Mucosa of descending colon (tissue), 3 donors: ENCODE measurements around the gene PIEZO2. TPM values are rescaled to one million over a fixed set of nuclear protein-coding genes. Genes with fewer than 3 reads are reported as not detected.

Experiments
- ATAC-seq: fragments of 200-7000 bp; cut with Tn5 transposase; one replicate; pipeline ENCODE4 v1.9.1; 2020; ENCODE audit warnings: mild to moderate bottlenecking, moderate library complexity
- DNase-seq, 3 donors: peaks; one replicate each; pipeline ENCODE4 v3.0.0-alpha.2; 2020
- H3K36me3 ChIP-seq: fragments of 200-600 bp; one replicate; pipeline ENCODE4 v1.8.0; 2021; ENCODE audit warnings: low read depth, mild to moderate bottlenecking
- H3K4me1 ChIP-seq: fragments of 200-600 bp; one replicate; pipeline ENCODE4 v1.8.0; 2021; ENCODE audit warnings: low read depth, mild to moderate bottlenecking
- H3K4me3 ChIP-seq: fragments of 200-600 bp; one replicate; pipeline ENCODE4 v1.8.0; 2021; ENCODE audit warnings: mild to moderate bottlenecking
- H3K9me3 ChIP-seq: fragments of 200-600 bp; one replicate; pipeline ENCODE4 v1.8.0; 2021; ENCODE audit warnings: mild to moderate bottlenecking
- intact Hi-C, 2 donors: fragments of 100-400 bp; cut with DNase I in 1 of 2; cut with micrococcal nuclease in 1 of 2; formaldehyde crosslinking; loops; one replicate each; pipeline versions ENCODE4 v1.11.0 to v1.11.1; 2022; cut with DNase I, micrococcal nuclease
- total RNA-seq, 3 donors: library from RNA; stranded (reverse); fragmentation: NEBNext Ultra II Directional in 2 of 3; extraction: Animal tissue kit (Norgen Biotek cat#: 25700) in 2 of 3; gene quantifications; one replicate each; pipeline versions ENCODE4 v1.2.1 to v1.2.4, GENCODE V29; 2021 to 2023
- TF ChIP-seq, protein P1 (sequence below): fragments of 200-600 bp; IDR thresholded peaks from one replicate; pipeline ENCODE4 v1.8.0; 2022; ENCODE audit warnings: antibody characterized with exemption, mild to moderate bottlenecking
- donor health status: DM: no; HTN: no; CAD: no; lungs with moderate emphysema.
- donor health status: DM: no; HTN: no; CAD: no.
- donor health status: DM: no; HTN: yes; CAD: no.

PIEZO2 gene
- total RNA-seq, 3 donors from 2014 or later = 1.0 to 18.9 (median 1.4) TPM

DNA sequence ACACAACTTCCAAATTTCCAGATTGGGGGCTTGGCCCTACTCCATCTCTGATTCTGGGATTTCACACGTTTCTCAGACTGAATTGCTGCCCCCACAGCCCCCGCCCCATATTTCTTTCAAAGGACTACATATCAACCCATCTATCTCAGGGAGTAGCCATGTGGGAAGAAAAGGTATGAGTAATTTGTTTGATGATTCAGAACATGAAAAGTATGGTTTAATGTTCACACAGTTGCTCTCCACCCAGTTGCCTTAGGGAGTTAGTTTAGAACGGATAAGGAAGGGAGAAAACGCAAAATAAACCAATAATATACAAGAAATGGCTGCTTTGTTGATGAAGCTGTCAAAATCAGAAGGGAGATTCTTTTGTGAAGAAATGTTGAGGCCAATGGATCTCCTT, 145.1 kb downstream of the PIEZO2 start:
- TF ChIP-seq, protein P1, sequence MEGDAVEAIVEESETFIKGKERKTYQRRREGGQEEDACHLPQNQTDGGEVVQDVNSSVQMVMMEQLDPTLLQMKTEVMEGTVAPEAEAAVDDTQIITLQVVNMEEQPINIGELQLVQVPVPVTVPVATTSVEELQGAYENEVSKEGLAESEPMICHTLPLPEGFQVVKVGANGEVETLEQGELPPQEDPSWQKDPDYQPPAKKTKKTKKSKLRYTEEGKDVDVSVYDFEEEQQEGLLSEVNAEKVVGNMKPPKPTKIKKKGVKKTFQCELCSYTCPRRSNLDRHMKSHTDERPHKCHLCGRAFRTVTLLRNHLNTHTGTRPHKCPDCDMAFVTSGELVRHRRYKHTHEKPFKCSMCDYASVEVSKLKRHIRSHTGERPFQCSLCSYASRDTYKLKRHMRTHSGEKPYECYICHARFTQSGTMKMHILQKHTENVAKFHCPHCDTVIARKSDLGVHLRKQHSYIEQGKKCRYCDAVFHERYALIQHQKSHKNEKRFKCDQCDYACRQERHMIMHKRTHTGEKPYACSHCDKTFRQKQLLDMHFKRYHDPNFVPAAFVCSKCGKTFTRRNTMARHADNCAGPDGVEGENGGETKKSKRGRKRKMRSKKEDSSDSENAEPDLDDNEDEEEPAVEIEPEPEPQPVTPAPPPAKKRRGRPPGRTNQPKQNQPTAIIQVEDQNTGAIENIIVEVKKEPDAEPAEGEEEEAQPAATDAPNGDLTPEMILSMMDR = no peak
- H3K9me3 ChIP-seq = no peaks in the 10 kb centered on the region
- intact Hi-C loops = no loop called here
- H3K4me1 ChIP-seq = no peaks in the 10 kb centered on the region
- ATAC-seq (no peak), DNase-seq (no peak)
- no peak overlapping the region for H3K4me3 ChIP-seq
- H3K36me3 ChIP-seq = no peaks in the 10 kb centered on the region

DNA sequence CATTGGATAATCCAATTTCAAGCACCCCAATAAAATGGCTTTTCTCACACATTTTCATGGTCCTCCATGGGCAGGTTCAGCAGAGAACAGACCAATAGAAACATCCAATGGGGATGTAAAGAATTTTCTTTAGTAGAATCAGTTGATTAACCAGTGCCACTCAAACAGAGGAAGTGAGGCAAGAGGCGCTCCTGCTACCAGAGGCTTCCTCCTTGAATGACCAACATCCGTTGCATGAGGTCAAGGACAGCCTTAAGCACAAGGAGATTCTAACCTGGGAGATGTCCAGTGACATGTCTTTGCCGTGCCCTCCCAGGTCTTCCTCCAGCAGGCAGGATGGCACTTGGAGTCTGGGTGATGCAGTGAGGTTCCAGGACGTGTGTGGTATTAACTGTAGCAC, 146.6 kb downstream of the PIEZO2 start:
- peaks cover 5% of the 10 kb centered on the region for H3K9me3 ChIP-seq

DNA sequence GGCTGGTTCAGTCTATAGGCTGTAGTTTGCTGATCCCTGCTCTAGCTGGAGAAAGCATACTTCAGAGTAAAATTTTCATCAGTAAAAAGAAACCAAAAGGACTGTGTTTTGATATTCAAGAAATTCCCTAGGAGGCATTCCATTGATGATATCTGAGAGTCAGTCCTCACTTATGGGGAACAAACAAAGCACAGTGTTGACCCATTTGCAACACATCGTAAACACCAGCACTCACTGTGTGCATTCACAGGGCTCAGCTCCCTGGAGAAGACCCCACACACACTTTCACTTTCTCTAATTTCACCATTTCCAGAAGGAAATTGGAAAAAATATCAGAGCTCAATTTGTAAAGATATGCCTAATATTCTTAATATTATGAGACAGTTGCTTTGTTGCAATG, 147.1 kb downstream of the PIEZO2 start:
- peaks cover 9% of the 10 kb centered on the region for H3K9me3 ChIP-seq
- no peak overlapping the region for H3K4me3 ChIP-seq
- DNase-seq = no peak
- ATAC-seq = no peak
- H3K4me1 ChIP-seq = no peaks in the 10 kb centered on the region
- no peaks in the 10 kb centered on the region for H3K36me3 ChIP-seq
- TF ChIP-seq, protein P1 = no peak
- intact Hi-C loops = no loop called here

More for the DNA sequence above, 146.6 kb downstream of the PIEZO2 start:
- intact Hi-C loops = no loop called here
- no peak for ATAC-seq
- no peaks in the 10 kb centered on the region for H3K4me1 ChIP-seq
- DNase-seq = no peak
- H3K4me3 ChIP-seq = no peak overlapping the region
- TF ChIP-seq, protein P1 = no peak
- H3K36me3 ChIP-seq = no peaks in the 10 kb centered on the region

DNA sequence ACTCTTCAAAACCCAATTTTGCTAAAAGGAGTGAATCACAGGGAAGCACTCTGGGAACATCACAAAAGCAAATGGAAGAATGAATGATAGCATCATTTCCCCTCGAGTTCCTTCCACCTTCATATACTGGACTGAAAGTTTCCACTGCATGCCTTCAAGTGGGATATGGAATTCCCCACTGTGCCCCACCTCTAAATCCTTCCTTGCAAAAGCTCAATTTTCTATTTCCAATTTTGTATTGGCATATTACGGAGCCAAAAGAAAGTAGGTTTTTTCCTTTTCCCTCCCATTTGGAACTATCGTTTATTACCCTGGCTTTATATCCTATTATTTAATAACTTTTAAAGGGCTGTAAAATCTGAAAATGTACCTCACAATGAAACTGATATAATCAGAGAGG, 149.3 kb downstream of the PIEZO2 start:
- no peaks in the 10 kb centered on the region for H3K4me1 ChIP-seq
- no peak for DNase-seq
- TF ChIP-seq, protein P1 = no peak
- no peaks in the 10 kb centered on the region for H3K36me3 ChIP-seq
- ATAC-seq = no peak
- H3K4me3 ChIP-seq = no peak overlapping the region
- intact Hi-C loops = no loop called here
- peaks cover 9% of the 10 kb centered on the region for H3K9me3 ChIP-seq

DNA sequence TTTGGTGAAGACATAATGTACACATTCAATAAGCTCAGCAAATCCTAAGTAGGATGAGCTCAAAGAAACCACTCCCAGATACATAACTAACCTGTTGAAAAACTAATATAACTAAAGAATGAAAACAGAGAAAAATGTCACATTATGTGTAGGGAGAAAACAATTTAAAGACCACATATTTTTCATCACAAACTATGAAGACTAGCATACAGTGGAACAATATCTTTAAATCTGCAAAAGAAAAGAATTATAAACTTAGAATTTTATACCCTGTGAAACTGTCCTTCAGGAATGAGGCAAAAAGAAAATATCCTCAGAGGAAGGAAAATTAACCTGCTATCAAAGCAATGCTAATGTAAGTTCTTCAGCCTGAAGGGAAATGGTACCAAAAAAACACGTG, 151.5 kb downstream of the PIEZO2 start:
- DNase-seq (no peak), ATAC-seq (no peak)
- Histone ChIP-seq H3K4me1 (no peaks in the 10 kb centered on the region), H3K36me3 (no peaks in the 10 kb centered on the region), H3K9me3 (peaks cover 9% of the 10 kb centered on the region), H3K4me3 (no peak overlapping the region)
- TF ChIP-seq, protein P1 = no peak
- intact Hi-C loops = no loop called here

DNA sequence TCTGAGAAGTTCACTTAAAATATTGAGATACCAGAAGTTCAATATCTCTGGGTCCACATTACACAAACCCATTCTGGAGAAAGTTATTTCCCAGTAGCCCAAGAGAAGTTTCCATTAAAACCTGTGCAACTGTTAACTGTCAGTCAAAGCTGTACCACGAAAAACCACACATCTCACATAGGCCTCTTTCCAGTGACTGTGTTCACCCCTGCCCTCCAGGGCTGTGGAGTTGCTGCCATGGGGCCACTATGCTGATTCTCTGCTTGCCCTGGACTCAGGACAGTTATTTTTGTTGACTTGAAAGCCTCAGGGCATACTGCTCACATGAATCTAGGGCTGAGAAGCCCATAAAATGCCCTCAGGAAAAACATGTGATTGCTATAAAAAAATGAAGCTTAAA, 153.8 kb downstream of the PIEZO2 start:
- no peak overlapping the region for H3K4me3 ChIP-seq
- intact Hi-C loops = no loop called here
- TF ChIP-seq, protein P1 = no peak
- ATAC-seq = no peak
- no peaks in the 10 kb centered on the region for H3K36me3 ChIP-seq
- peaks cover 15% of the 10 kb centered on the region for H3K9me3 ChIP-seq
- DNase-seq = no peak
- H3K4me1 ChIP-seq = no peaks in the 10 kb centered on the region
